HepG2 (cell line): ENCODE data around the gene GRB7. TPM values are rescaled to one million over a fixed set of nuclear protein-coding genes. Genes with fewer than 3 reads are reported as not detected.

Experiments
- GATA4 ChIP-seq: sonication (generic); IDR thresholded peaks from 2 replicates; pipeline ENCODE4 v1.6.1; 2016; ENCODE audit warnings: antibody characterized with exemption, low read depth, borderline replicate concordance
- GFI1 ChIP-seq: sonication (generic); formaldehyde crosslinking; IDR thresholded peaks from 2 replicates; pipeline ENCODE4 v1.5.0; 2020; ENCODE audit warnings: missing genetic modification reagents, mild to moderate bottlenecking, borderline replicate concordance
- MED8 ChIP-seq: sonication (generic); formaldehyde crosslinking; IDR thresholded peaks from 2 replicates; pipeline ENCODE4 v1.8.1; 2023; ENCODE audit warnings: mild to moderate bottlenecking, missing genetic modification reagents; ENCODE audit not compliant: insufficient replicate concordance
- NONO ChIP-seq, 2 experiments: fragments of 450-650 bp in 1 of 2; sonication (generic) in 1 of 2; formaldehyde crosslinking in 1 of 2; IDR thresholded peaks in 1 of 2; conservative IDR thresholded peaks in 1 of 2; 2 replicates each; pipeline versions ENCODE4 v1.6.1 to v1.8.0; 2017 to 2022; ENCODE audit warnings: mild to moderate bottlenecking in 1 of 2, missing genetic modification reagents in 1 of 2, moderate library complexity in 1 of 2
- U2AF2 ChIP-seq: fragments of 200-400 bp; formaldehyde crosslinking; IDR thresholded peaks from 2 replicates; pipeline ENCODE4 v1.6.1; 2017; ENCODE audit warnings: low read depth, mild to moderate bottlenecking, low read length
- ZFAT ChIP-seq: sonication (generic); formaldehyde crosslinking; conservative IDR thresholded peaks from 2 replicates; pipeline ENCODE4 v1.8.1; 2023; ENCODE audit warnings: missing genetic modification reagents, inconsistent platforms
- ZMAT3 ChIP-seq: sonication (generic); formaldehyde crosslinking; conservative IDR thresholded peaks from 2 replicates; pipeline ENCODE4 v1.7.0; 2021; ENCODE audit warnings: missing genetic modification reagents
- ZNF256 ChIP-seq: sonication (generic); formaldehyde crosslinking; conservative IDR thresholded peaks from 2 replicates; pipeline ENCODE4 v1.4.0; 2020; ENCODE audit warnings: missing genetic modification reagents
- ZNF629 ChIP-seq: sonication (generic); formaldehyde crosslinking; conservative IDR thresholded peaks from 2 replicates; pipeline ENCODE4 v1.5.0; 2020; ENCODE audit warnings: missing genetic modification reagents
- polyA plus RNA-seq, 8 experiments: library from polyadenylated mRNA; depleted of rRNA in 3 of 8; stranded (reverse) in 7 of 8; unstranded in 1 of 8; fragments of >200 nt; fragmentation: Illumina TruSeq in 4 of 8; extraction: Trizol in 4 of 8; gene quantifications; 2 replicates each; pipeline versions ENCODE4 v1.2.1 to v1.2.3, GENCODE V29; 2011 to 2016; ENCODE audit warnings: low read depth in 4 of 8, missing spikeins in 1 of 8, mixed read lengths in 1 of 8; ENCODE audit not compliant: insufficient read depth in 1 of 8
- total RNA-seq, 5 experiments: library from RNA; depleted of rRNA; stranded (reverse); fragments of >200 nt; fragmentation: Illumina TruSeq; extraction: Trizol; gene quantifications; 2 replicates each; pipeline ENCODE4 v1.2.3, GENCODE V29; 2016; ENCODE audit warnings: low read depth in 1 of 5
- TF ChIP-seq, protein P1 (sequence below): sonication (generic); formaldehyde crosslinking; IDR thresholded peaks from 2 replicates; pipeline ENCODE4 v1.5.0; 2020; ENCODE audit warnings: mild to moderate bottlenecking, missing genetic modification reagents
- TF ChIP-seq, protein P2 (sequence below): sonication (generic); formaldehyde crosslinking; IDR thresholded peaks from 2 replicates; pipeline ENCODE4 v1.5.1; 2020; ENCODE audit warnings: mild to moderate bottlenecking, missing genetic modification reagents, moderate library complexity
- TF ChIP-seq, protein P3 (sequence below): IDR thresholded peaks from 2 replicates; pipeline ENCODE4 v1.6.1; 2018; ENCODE audit warnings: missing genetic modification reagents, mild to moderate bottlenecking, missing compliant biosample characterization
- TF ChIP-seq, protein P4 (sequence below): sonication (generic); formaldehyde crosslinking; IDR thresholded peaks from 2 replicates; pipeline ENCODE4 v1.8.1; 2023; ENCODE audit warnings: mild to moderate bottlenecking, moderate library complexity, missing genetic modification reagents
- TF ChIP-seq, protein P5 (sequence below): sonication (generic); formaldehyde crosslinking; IDR thresholded peaks from 2 replicates; pipeline ENCODE4 v1.8.0; 2022; ENCODE audit warnings: mild to moderate bottlenecking, missing genetic modification reagents, borderline replicate concordance
- TF ChIP-seq, protein P6 (sequence below): IDR thresholded peaks from 2 replicates; pipeline ENCODE4 v1.6.1; 2016
- TF ChIP-seq, protein P7 (sequence below): IDR thresholded peaks from 2 replicates; pipeline ENCODE4 v1.6.1; 2016; ENCODE audit warnings: mild to moderate bottlenecking

The GRB7 gene
- total and polyA plus RNA-seq, 2 of the 13 experiments (the other 11 are each of a cell fraction or from before 2014, with no cell fraction given): 60.2 to 77.7 TPM

DNA sequence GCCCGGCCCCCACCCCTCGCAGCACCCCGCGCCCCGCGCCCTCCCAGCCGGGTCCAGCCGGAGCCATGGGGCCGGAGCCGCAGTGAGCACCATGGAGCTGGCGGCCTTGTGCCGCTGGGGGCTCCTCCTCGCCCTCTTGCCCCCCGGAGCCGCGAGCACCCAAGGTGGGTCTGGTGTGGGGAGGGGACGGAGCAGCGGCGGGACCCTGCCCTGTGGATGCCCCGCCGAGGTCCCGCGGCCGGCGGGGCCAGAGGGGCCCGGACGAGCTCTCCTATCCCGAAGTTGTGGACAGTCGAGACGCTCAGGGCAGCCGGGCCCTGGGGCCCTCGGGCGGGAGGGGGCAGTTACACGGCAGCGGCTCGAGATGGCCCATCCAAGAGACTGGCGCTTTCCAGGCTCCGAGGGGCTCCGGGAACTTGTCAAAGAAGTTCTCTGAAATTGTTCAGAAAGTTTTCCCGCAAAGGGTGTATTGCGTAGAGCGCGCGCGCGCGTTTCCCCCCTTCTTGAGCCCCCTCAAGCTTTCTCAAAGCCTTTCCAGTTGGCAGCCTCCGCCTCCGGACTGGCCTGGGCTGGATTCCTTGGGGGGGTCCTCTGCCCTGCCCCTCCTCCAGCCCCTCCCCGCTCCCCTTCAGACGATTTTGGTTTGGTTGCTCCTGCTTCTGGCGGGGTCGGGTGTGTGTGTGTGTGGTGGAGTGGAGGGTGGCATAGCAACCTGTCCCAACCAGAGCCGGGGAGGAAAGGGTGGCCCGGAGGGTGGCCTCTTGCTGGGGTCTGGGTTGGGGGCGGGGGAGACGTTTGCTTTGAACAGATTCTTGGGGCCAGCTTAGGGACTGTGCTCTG, 37.4 kb upstream of the GRB7 start (continued):
- TF ChIP-seq, protein P1, sequence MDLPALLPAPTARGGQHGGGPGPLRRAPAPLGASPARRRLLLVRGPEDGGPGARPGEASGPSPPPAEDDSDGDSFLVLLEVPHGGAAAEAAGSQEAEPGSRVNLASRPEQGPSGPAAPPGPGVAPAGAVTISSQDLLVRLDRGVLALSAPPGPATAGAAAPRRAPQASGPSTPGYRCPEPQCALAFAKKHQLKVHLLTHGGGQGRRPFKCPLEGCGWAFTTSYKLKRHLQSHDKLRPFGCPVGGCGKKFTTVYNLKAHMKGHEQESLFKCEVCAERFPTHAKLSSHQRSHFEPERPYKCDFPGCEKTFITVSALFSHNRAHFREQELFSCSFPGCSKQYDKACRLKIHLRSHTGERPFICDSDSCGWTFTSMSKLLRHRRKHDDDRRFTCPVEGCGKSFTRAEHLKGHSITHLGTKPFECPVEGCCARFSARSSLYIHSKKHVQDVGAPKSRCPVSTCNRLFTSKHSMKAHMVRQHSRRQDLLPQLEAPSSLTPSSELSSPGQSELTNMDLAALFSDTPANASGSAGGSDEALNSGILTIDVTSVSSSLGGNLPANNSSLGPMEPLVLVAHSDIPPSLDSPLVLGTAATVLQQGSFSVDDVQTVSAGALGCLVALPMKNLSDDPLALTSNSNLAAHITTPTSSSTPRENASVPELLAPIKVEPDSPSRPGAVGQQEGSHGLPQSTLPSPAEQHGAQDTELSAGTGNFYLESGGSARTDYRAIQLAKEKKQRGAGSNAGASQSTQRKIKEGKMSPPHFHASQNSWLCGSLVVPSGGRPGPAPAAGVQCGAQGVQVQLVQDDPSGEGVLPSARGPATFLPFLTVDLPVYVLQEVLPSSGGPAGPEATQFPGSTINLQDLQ (CRISPR knock-in tag): no peak
- TF ChIP-seq, protein P2, sequence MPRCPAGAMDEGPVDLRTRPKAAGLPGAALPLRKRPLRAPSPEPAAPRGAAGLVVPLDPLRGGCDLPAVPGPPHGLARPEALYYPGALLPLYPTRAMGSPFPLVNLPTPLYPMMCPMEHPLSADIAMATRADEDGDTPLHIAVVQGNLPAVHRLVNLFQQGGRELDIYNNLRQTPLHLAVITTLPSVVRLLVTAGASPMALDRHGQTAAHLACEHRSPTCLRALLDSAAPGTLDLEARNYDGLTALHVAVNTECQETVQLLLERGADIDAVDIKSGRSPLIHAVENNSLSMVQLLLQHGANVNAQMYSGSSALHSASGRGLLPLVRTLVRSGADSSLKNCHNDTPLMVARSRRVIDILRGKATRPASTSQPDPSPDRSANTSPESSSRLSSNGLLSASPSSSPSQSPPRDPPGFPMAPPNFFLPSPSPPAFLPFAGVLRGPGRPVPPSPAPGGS: peak; percentile 44; the same call in 1 of the 2 replicates
- peak; percentile 79; the same call in 1 of the 2 replicates for TF ChIP-seq GFI1
- TF ChIP-seq, protein P3, sequence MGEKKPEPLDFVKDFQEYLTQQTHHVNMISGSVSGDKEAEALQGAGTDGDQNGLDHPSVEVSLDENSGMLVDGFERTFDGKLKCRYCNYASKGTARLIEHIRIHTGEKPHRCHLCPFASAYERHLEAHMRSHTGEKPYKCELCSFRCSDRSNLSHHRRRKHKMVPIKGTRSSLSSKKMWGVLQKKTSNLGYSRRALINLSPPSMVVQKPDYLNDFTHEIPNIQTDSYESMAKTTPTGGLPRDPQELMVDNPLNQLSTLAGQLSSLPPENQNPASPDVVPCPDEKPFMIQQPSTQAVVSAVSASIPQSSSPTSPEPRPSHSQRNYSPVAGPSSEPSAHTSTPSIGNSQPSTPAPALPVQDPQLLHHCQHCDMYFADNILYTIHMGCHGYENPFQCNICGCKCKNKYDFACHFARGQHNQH (CRISPR knock-in tag): 0 out of 2 replicates have a peak, but pooled peaks have one; percentile 50
- no peak for TF ChIP-seq ZFAT
- TF ChIP-seq, protein P4, sequence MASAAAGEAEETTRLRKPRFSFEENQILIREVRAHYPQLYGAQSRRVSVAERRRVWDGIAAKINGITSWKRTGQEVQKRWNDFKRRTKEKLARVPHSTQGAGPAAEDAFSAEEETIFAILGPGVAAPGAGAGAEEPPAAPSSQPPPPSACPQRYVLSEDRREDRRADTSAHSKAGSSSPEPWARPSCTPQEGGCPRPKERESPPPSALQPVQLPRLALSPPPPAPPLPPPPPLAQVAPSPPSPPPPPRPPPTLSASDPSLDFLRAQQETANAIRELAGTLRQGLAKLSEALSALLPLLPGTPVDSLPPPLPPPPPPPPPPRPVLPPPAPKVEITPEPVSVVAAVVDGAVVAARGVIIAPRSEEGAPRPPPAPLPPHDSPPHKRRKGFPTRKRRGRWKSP: no peak
- no peak for TF ChIP-seq ZNF629 (CRISPR knock-in tag)
- TF ChIP-seq ZMAT3 (CRISPR knock-in tag): no peak
- TF ChIP-seq U2AF2: no peak
- TF ChIP-seq, protein P5, sequence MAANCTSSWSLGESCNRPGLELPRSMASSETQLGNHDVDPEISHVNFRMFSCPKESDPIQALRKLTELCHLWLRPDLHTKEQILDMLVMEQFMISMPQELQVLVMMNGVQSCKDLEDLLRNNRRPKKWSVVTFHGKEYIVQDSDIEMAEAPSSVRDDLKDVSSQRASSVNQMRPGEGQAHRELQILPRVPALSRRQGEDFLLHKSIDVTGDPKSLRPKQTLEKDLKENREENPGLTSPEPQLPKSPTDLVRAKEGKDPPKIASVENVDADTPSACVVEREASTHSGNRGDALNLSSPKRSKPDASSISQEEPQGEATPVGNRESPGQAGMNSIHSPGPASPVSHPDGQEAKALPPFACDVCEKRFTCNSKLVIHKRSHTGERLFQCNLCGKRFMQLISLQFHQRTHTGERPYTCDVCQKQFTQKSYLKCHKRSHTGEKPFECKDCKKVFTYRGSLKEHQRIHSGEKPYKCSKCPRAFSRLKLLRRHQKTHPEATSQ (CRISPR knock-in tag): no peak
- TF ChIP-seq GATA4: no peak
- TF ChIP-seq NONO (IDR thresholded peaks at IDR 0.05): no peak
- TF ChIP-seq NONO (CRISPR knock-in tag; conservative IDR thresholded peaks at IDR 0.05): peak; percentile 15; the same call in 1 of the 2 replicates
- TF ChIP-seq, protein P6, sequence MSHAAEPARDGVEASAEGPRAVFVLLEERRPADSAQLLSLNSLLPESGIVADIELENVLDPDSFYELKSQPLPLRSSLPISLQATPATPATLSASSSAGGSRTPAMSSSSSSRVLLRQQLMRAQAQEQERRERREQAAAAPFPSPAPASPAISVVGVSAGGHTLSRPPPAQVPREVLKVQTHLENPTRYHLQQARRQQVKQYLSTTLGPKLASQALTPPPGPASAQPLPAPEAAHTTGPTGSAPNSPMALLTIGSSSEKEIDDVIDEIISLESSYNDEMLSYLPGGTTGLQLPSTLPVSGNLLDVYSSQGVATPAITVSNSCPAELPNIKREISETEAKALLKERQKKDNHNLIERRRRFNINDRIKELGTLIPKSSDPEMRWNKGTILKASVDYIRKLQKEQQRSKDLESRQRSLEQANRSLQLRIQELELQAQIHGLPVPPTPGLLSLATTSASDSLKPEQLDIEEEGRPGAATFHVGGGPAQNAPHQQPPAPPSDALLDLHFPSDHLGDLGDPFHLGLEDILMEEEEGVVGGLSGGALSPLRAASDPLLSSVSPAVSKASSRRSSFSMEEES: no peak
- TF ChIP-seq ZNF256 (CRISPR knock-in tag): peak; percentile 68; the same call in 1 of the 2 replicates
- TF ChIP-seq, protein P7, sequence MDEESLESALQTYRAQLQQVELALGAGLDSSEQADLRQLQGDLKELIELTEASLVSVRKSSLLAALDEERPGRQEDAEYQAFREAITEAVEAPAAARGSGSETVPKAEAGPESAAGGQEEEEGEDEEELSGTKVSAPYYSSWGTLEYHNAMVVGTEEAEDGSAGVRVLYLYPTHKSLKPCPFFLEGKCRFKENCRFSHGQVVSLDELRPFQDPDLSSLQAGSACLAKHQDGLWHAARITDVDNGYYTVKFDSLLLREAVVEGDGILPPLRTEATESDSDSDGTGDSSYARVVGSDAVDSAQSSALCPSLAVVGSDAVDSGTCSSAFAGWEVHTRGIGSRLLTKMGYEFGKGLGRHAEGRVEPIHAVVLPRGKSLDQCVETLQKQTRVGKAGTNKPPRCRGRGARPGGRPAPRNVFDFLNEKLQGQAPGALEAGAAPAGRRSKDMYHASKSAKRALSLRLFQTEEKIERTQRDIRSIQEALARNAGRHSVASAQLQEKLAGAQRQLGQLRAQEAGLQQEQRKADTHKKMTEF (CRISPR knock-in tag): peak; percentile 75
- TF ChIP-seq MED8: peak; percentile 38
